HEK293T (cell line): ENCODE data around the gene ITGB5.
"Not testable (repeated sequence)": the region's sequence is repeated elsewhere in the genome, so short reads cannot be mapped to it uniquely, and the experiment has no call there.

Source experiments
- CTCF ChIA-PET: fragments of 350-600 bp; formaldehyde crosslinking; extraction: SDS; loops from one replicate; lab custom pipeline; 2021; ENCODE audit warnings: antibody characterized with exemption, inconsistent platforms; lab: Yijun Ruan, JAX
- POLR2A ChIA-PET: fragments of 350-600 bp; formaldehyde crosslinking; extraction: SDS; loops from one replicate; lab custom pipeline; 2020; ENCODE audit warnings: antibody characterized with exemption, inconsistent platforms; lab: Yijun Ruan, JAX
- DNase-seq: peaks from one replicate; pipeline ENCODE4 v3.0.0; 2012; ENCODE audit warnings: mixed read lengths; ENCODE audit errors: extremely low spot score
- ARNT ChIP-seq: fragments of 450-650 bp; IDR thresholded peaks from 2 replicates; pipeline ENCODE4 v1.6.1; 2017; ENCODE audit warnings: mild to moderate bottlenecking
- BHLHE40 ChIP-seq: fragments of 450-650 bp; IDR thresholded peaks from 2 replicates; pipeline ENCODE4 v1.6.1; 2016; ENCODE audit warnings: mild to moderate bottlenecking, moderate library complexity, borderline replicate concordance
- CTBP1 ChIP-seq: fragments of 450-650 bp; IDR thresholded peaks from 2 replicates; pipeline ENCODE4 v1.6.1; 2016; ENCODE audit warnings: borderline replicate concordance
- ELF4 ChIP-seq: fragments of 450-650 bp; IDR thresholded peaks from 2 replicates; pipeline ENCODE4 v1.6.1; 2017; ENCODE audit warnings: antibody characterized with exemption
- FOXA1 ChIP-seq: fragments of 450-650 bp; IDR thresholded peaks from 2 replicates; pipeline ENCODE4 v1.6.1; 2016; ENCODE audit warnings: mild to moderate bottlenecking
- FOXK2 ChIP-seq: fragments of 450-650 bp; IDR thresholded peaks from 2 replicates; pipeline ENCODE4 v1.6.1; 2016; ENCODE audit warnings: mild to moderate bottlenecking
- FOXM1 ChIP-seq: fragments of 450-650 bp; IDR thresholded peaks from 2 replicates; pipeline ENCODE4 v1.6.1; 2017; ENCODE audit warnings: mild to moderate bottlenecking, borderline replicate concordance
- HDGF ChIP-seq: fragments of 450-650 bp; IDR thresholded peaks from 2 replicates; pipeline ENCODE4 v1.6.1; 2017; ENCODE audit warnings: antibody characterized with exemption, borderline replicate concordance
- L3MBTL2 ChIP-seq: fragments of 450-650 bp; conservative IDR thresholded peaks from 2 replicates; pipeline ENCODE4 v1.6.1; 2016; ENCODE audit warnings: mild to moderate bottlenecking
- LEF1 ChIP-seq: fragments of 450-650 bp; IDR thresholded peaks from 2 replicates; pipeline ENCODE4 v1.6.1; 2017; ENCODE audit warnings: mild to moderate bottlenecking, borderline replicate concordance
- NFRKB ChIP-seq: fragments of 450-650 bp; IDR thresholded peaks from 2 replicates; pipeline ENCODE4 v1.6.1; 2016; ENCODE audit warnings: mild to moderate bottlenecking, moderate library complexity
- PKNOX1 ChIP-seq: fragments of 450-650 bp; IDR thresholded peaks from 2 replicates; pipeline ENCODE4 v1.6.1; 2016
- SP1 ChIP-seq: fragments of 450-650 bp; IDR thresholded peaks from 2 replicates; pipeline ENCODE4 v1.6.1; 2017
- SUZ12 ChIP-seq: fragments of 450-650 bp; IDR thresholded peaks from 2 replicates; pipeline ENCODE4 v1.6.1; 2016; ENCODE audit warnings: mild to moderate bottlenecking
- TARDBP ChIP-seq: fragments of 450-650 bp; IDR thresholded peaks from 2 replicates; pipeline ENCODE4 v1.6.1; 2016
- ZNF384 ChIP-seq: fragments of 450-650 bp; IDR thresholded peaks from 2 replicates; pipeline ENCODE4 v1.6.1; 2016

Gene ITGB5

GRCh38 chr3:124793054-124793739, 94.0 kb downstream of the ITGB5 start:
- ChIA-PET CTCF (no interaction called here), POLR2A (no interaction called here)
- no peak for TF ChIP-seq NFRKB
- no peak for TF ChIP-seq FOXA1
- TF ChIP-seq L3MBTL2: no peak
- TF ChIP-seq FOXM1: no peak
- TF ChIP-seq TARDBP: no peak
- no peak for TF ChIP-seq ARNT
- no peak for TF ChIP-seq HDGF
- no peak for TF ChIP-seq PKNOX1
- TF ChIP-seq SUZ12: no peak
- TF ChIP-seq SP1: no peak
- TF ChIP-seq FOXK2: no peak
- TF ChIP-seq BHLHE40: no peak
- no peak for TF ChIP-seq CTBP1
- TF ChIP-seq ELF4: no peak
- TF ChIP-seq LEF1: no peak
- TF ChIP-seq ZNF384: no peak
- DNase-seq: no peak

GRCh38 chr3:124792341-124793040, 94.7 kb downstream of the ITGB5 start:
- no peak for DNase-seq
- POLR2A ChIA-PET: no interaction called here
- CTCF ChIA-PET: interaction anchor here (1.7 kb wide), 1 partner anchor 109 kb away, joined by 10 read pairs; no protein-coding TSS in a partner anchor
- TF ChIP-seq LEF1 (no peak), ARNT (no peak), HDGF (no peak), L3MBTL2 (no peak), CTBP1 (no peak), SP1 (no peak)

GRCh38 chr3:124791639-124792151, 95.5 kb downstream of the ITGB5 start:
- CTCF ChIA-PET: interaction anchor here (1.7 kb wide), 1 partner anchor 110 kb away, joined by 10 read pairs; no protein-coding TSS in a partner anchor
- TF ChIP-seq FOXM1: no peak
- no peak for TF ChIP-seq SP1
- no peak for TF ChIP-seq ZNF384
- no peak for TF ChIP-seq FOXA1
- TF ChIP-seq ARNT: no peak
- no peak for TF ChIP-seq NFRKB
- no peak for TF ChIP-seq L3MBTL2
- no peak for TF ChIP-seq HDGF
- TF ChIP-seq TARDBP: no peak
- no peak for TF ChIP-seq ELF4
- no peak for TF ChIP-seq SUZ12
- TF ChIP-seq CTBP1: no peak
- no peak for TF ChIP-seq PKNOX1
- TF ChIP-seq LEF1: no peak
- no peak for TF ChIP-seq FOXK2
- TF ChIP-seq BHLHE40: no peak
- POLR2A ChIA-PET: no interaction called here
- no peak for DNase-seq

- DNase-seq: no peak
- ChIA-PET POLR2A (no interaction called here), CTCF (interaction anchor here (1.7 kb wide), 1 partner anchor 110 kb away, joined by 10 read pairs; no protein-coding TSS in a partner anchor)
- no peak for TF ChIP-seq ZNF384
- no peak for TF ChIP-seq FOXM1
- no peak for TF ChIP-seq FOXA1
- no peak for TF ChIP-seq ELF4
- no peak for TF ChIP-seq SUZ12
- no peak for TF ChIP-seq BHLHE40
- TF ChIP-seq NFRKB: no peak
- no peak for TF ChIP-seq L3MBTL2
- no peak for TF ChIP-seq CTBP1
- TF ChIP-seq FOXK2: no peak
Measured at GRCh38 chr3:124791142-124791541, 96.0 kb downstream of the ITGB5 start.

GRCh38 chr3:124789103-124789502, 98.1 kb downstream of the ITGB5 start:
- POLR2A ChIA-PET, CTCF ChIA-PET, DNase-seq: not testable (repeated sequence)

- CTCF ChIA-PET: no interaction called here
- TF ChIP-seq ELF4 (no peak), TARDBP (no peak), HDGF (no peak), PKNOX1 (no peak), SUZ12 (no peak), FOXA1 (no peak), FOXK2 (no peak), CTBP1 (no peak), L3MBTL2 (no peak), ZNF384 (no peak), BHLHE40 (no peak), LEF1 (no peak)
- POLR2A ChIA-PET: no interaction called here
- DNase-seq: no peak
Measured at GRCh38 chr3:124788254-124788745, 98.9 kb downstream of the ITGB5 start.
